HUDEP-2 (cell line): ENCODE measurements around the gene MDFI.

Experiments
- DNase-seq, 76 experiments: peaks; one replicate each; lab custom pipeline; 2025; ENCODE audit not compliant: unreplicated experiment in 76 of 76; lab: John Stamatoyannopoulos, UW

The MDFI gene

DNA sequence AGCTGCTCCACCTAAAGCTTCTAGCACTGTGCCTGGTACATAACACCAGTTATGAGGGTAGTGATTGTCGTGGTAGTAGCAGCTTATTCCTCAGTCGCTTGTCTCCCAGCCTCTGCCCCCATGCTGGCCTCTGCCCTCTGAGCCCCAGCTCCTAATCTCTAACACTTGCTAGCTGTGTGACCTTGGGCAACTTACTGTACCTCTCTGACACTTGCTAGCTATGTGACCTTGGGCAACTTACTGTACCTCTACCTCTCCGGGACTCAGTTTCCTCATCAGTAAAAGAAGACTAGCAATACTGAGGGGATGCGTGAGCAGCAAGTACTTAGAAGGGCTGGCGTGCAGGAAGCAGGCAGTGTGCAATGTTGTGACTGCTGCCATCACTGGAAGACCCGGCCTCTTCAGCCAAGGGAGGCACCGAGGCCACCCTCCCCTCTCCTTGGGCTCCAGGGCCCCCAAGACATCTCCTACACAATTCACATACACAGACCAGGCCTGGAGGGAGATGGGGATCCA lies 9.9 kb downstream of the MDFI start:
- DNase-seq = no peak

- no peak for DNase-seq
Measured at GRCh38 chr6:41648921-41649320, 10.7 kb downstream of the MDFI start.

- DNase-seq = no peak
Measured at GRCh38 chr6:41649596-41649995, 11.3 kb downstream of the MDFI start.

DNA sequence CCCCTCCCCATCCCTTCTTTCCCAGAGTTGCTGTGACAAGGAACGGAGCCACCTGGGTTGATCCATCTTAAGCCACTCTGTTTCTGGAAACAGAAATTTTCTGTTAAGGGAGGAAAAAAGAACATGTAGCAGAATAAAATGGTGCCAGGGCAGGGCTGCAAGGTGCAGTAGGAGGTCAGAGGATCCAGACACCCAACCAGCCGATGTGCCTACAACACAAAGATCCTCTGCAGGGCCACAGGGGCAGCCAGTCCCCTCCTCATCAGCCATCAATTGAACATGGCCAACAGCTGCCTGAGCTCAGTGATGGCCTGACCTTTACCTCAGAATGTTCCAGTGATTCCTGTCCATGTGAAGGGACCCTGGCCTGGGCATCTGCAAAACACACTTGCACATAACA lies 11.9 kb downstream of the MDFI start:
- no peak for DNase-seq

DNA sequence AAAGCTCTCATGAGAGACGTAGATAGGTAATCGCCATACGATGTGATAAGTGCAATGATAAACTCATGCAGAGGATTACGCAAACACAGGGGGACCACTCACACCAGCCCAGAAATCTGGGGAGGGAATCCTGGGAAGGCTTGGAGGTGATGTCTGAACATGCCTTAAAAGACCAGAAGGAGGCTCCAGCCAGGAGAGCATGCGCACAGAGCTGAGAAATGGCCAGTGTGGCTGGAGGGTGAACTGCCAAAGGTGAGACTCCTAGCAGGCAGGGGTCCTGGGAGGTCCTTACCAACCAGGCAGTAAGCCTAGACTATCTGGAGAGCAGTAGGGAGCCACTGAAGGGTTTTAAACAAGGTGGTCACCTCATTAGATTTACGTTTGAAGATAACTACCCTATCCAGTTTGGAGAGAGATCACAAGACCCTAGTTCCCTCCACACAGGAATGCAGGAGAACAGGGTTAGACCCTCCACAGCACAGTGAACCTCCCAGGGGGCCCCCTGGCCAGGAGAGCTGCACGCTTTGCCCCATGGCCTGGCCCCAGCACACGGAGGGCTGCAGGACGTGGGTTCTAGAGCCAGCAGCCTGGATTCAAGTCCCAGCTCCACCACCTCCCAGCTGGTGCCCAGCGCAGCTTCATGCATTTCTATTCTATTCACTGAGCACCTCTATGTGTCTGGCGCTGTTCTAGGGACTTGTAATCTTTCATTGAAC lies 13.1 kb downstream of the MDFI start:
- no peak for DNase-seq

DNA sequence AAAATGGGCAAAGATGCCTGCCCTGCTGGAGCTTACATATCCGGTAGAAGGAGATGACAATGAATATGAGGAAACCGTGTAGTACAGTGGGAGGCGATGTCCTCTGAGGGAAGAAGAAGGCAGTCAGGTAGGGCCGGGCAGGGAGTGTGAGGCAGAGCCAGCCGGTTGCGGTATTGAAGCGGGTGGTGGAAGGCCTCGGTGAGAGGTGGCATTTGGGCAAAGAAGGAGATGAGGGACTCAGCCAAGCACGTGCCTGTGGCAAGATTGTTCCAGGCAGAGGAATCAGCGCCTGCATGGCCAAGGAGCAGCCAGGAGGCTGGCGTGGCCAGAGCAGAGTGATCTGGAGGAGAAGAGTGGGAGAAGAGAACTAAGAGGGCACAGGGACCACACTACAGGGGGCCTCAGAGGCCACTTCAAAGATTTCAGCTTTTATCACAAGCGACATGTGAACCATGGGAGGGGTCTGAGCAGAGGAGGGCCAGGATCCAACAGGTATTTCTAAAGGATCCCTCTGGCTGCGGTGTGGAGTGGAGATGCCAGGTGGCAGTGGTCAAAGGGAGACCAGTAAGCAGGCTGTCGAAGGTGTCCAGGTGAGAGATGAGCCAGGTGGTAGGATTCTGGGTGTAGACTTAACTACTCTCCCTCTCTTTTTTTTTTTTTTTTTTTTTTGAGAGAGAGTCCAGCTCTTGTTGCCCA lies 13.8 kb downstream of the MDFI start:
- no peak for DNase-seq

- no peak for DNase-seq
Measured at GRCh38 chr6:41652866-41653652, 14.8 kb downstream of the MDFI start.

GRCh38 chr6:41653691-41654090 lies 15.4 kb downstream of the MDFI start:
- DNase-seq = no peak

DNA sequence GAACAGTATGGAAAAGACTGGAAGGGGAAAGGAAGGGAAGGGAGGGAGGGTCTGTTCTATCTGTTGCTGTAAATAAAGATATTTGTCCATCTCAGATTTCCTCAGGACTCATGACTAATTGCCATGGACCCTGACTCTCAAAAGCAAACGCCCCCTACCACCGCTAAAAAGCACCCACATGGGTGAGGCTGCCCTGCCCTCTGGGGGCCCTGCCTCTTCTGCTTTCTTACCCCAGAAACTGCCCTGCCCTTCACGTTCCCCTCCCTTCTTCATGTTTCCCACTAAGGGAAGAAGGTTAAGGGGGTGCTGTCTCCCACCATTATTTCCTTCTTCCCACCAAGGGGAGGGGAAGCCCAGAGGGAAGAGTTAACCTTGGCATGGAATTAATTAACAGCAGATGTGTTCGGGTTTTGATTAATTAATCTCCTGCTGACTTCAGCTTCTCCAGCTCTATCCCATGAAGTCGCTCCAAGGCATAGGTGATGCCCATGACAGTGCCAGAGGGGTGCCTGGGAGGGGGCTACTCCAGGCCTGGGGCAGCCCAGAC lies 16.0 kb downstream of the MDFI start:
- no peak for DNase-seq

GRCh38 chr6:41654698-41655151 lies 16.5 kb downstream of the MDFI start:
- DNase-seq = no peak

GRCh38 chr6:41655176-41655575 lies 16.9 kb downstream of the MDFI start:
- DNase-seq = no peak

DNA sequence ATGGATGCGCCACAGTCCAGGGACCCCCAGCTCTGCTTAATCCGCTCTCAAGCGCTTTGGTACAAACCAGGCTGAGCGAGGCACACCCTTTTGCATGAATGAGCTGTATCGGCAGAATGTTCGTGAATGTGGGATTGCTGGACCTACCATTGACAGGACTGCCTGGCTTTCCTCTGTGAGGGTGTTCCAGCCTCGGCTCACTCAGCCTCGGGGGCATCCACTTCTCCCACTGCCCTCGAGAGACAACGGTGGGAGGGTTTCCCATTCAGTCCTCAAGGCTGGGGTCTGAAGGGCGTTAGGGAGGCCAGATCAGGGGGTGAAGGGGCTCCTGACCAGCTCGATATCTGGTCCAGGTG lies 17.4 kb downstream of the MDFI start:
- DNase-seq = no peak

DNA sequence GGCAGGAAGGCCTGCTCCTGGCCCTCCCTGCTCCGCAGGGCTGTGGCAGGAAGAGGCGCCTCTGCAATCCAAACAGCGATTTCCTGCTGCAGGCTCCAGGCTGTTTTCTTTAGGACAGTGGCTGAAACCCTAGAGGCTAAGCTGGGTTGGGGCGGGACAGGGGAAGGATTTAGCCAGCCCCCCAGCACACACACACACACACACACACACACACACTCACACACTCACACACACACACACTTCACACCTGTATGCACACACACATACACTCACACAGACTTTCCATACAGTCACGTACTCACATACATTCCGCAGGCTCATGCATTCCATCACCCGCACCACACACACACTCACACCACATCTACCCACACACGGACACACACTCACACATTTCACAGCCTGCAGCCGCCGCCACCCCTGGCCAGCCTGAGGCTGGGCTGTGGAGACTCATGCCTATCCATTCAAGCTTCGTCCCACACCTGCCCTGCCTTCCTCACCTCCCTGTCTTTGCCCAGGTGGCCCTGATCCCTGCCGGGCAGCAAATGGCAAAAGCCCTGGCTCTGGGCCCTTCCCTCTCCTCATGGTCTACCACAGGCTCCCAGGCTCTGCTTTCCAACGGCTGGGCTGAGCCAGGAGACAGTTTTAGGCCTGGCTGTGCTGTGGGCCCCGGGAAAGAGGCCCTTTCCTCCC lies 17.9 kb downstream of the MDFI start:
- no peak for DNase-seq

- DNase-seq = no peak
Measured at GRCh38 chr6:41657131-41658094, 19.1 kb downstream of the MDFI start.

DNA sequence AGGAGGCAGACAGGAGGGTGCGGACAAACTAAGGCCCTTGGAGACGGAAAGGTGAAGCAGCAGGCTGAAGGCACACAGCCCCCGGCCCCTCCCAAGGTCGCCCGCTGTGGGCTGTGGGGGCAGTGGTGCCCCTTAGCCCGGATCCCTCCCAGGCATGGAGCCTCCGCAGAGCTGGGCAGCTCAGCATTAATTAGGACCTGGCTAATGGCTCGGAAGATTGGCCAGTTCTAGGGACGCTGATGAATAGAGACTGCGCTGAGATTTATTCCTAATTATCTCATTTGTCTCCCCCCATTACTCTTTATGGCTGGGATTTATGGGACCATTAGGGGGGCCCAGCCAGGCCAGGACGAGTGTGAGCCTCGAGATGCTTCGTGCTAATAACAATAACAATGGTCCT lies 20.4 kb downstream of the MDFI start:
- no peak for DNase-seq

DNA sequence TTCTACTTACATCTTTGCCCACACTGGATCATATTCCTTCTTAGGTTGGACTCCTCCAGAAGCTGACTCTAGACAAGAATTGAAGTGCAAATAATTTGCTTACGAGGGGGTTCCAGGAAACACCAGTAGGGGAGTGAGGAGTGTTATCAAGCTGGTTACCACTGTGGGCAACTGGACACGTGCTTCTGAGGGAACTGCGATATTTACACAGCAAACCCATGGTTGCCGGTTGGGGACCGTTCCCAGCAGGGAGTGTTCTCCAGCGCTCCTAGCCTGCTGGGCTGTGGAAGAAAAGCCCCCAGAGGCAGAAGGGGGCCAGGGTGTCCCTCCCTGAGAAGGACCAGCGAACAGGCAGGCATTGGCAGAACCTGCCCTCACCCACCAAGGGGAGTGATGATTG lies 21.7 kb downstream of the MDFI start:
- no peak for DNase-seq

DNA sequence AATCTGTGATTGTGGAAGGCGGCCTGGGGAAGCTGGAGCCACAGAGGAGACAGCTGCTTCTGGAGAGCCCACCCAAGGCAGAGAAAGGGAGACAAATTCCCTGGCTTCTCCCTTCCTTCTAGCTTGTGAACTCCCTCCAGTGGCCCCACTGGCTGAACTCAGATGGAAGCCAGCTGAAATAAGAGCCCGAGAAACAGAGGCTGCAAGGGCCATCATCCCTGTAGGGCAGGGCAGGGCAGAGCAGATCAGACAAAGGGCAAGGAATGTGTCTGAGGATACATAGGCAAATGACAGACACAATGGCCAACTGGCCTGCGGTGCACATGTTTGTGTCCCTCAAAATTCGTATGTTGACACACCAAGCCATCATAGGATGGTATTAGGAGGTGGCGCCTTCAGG lies 25.3 kb downstream of the MDFI start:
- no peak for DNase-seq

GRCh38 chr6:41664271-41664670 lies 26.0 kb downstream of the MDFI start:
- DNase-seq = no peak

- DNase-seq = no peak
Measured at GRCh38 chr6:41667195-41667594, 28.9 kb downstream of the MDFI start.

- DNase-seq = no peak
Measured at GRCh38 chr6:41668968-41669367, 30.7 kb downstream of the MDFI start.
